ENCODE data around the gene RAB31.
A peak's percentile ranks its signal among the peaks of the same experiment; 100 is the strongest.

The RAB31 gene

GRCh38 chr18:9824952-9825371 lies 116.9 kb downstream of the RAB31 start:
- no peak for DNase-seq

GRCh38 chr18:9825571-9826073 lies 117.5 kb downstream of the RAB31 start:
- peak; percentile 89 to 94 for DNase-seq

- DNase-seq = no peak
Observed at GRCh38 chr18:9826685-9827084, 118.6 kb downstream of the RAB31 start.

GRCh38 chr18:9827211-9827792 lies 119.2 kb downstream of the RAB31 start:
- peak in 1 of 2 experiments; percentile 21 for DNase-seq

- DNase-seq = peak; percentile 96 to 97
Observed at GRCh38 chr18:9827793-9828505, 119.8 kb downstream of the RAB31 start.

- DNase-seq = peak; percentile 54 to 65
Observed at GRCh38 chr18:9828506-9829396, 120.7 kb downstream of the RAB31 start.

GRCh38 chr18:9829397-9829712 lies 121.3 kb downstream of the RAB31 start:
- DNase-seq = no peak

- no peak for DNase-seq
Observed at GRCh38 chr18:9831036-9831722, 123.1 kb downstream of the RAB31 start.

GRCh38 chr18:9831723-9832199 lies 123.7 kb downstream of the RAB31 start:
- DNase-seq = no peak

- no peak for DNase-seq
Observed at GRCh38 chr18:9832871-9833270, 124.8 kb downstream of the RAB31 start.

GRCh38 chr18:9834551-9834950 lies 126.5 kb downstream of the RAB31 start:
- no peak for DNase-seq

- DNase-seq = no peak
Observed at GRCh38 chr18:9835113-9835755, 127.1 kb downstream of the RAB31 start.

- DNase-seq = no peak
Observed at GRCh38 chr18:9835825-9836224, 127.7 kb downstream of the RAB31 start.

- no peak for DNase-seq
Observed at GRCh38 chr18:9838144-9838877, 130.2 kb downstream of the RAB31 start.

- DNase-seq = no peak
Observed at GRCh38 chr18:9839211-9839610, 131.1 kb downstream of the RAB31 start.

GRCh38 chr18:9839853-9840252 lies 131.8 kb downstream of the RAB31 start:
- DNase-seq = no peak

GRCh38 chr18:9841752-9842151 lies 133.7 kb downstream of the RAB31 start:
- DNase-seq = no peak

GRCh38 chr18:9842448-9842847 lies 134.3 kb downstream of the RAB31 start:
- DNase-seq = no peak

GRCh38 chr18:9845256-9845655 lies 137.2 kb downstream of the RAB31 start:
- DNase-seq = no peak

GRCh38 chr18:9846162-9846925 lies 138.2 kb downstream of the RAB31 start:
- no peak for DNase-seq

Measured in Kasumi-1 (cell line).